Measurements from ENCODE around the gene NAXD. TPM values are rescaled to one million over a fixed set of nuclear protein-coding genes. Genes with fewer than 3 reads are reported as not detected.
"Not testable (repeated sequence)": the region's sequence is repeated elsewhere in the genome, so short reads cannot be mapped to it uniquely, and the experiment has no call there.

Gene NAXD
- total RNA-seq, 6 donors from 2014 or later, result 19.6 to 38.8 (median 29.4) TPM

DNA sequence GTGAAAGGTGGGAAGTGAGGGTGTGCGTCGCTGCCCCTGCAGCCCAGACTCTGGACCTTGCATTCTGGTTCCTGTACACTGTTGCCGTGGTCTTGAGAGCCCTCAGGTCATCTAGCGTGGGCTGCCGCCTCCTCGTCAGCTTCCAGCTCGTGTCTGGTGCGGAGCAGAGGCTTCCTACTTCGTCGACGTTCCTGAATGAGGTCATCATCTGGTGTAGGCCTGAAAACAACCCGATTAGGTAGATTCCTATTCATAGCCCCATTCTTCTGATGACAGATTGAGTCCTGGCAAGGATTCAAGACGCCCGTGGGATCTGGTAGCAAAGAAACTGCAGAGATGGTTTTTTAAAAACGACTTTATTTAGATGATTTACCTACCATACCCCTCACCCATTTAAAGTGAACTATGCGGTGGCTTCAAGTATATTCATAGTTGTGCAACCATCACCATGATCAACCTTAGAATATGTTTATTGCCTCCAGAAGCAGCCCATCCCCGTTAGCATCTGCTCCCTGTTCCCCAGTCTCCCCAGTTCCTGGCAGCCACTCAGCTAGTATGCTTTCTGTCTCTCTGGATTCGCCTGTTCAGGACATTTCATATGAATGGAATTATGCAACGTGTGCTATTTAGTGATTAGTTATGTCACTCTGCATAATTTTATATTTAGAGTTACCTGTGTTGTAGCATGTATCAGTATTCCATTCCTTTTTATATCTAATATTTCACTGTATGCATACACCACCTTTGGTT is 13.8 kb downstream of the NAXD start:
- Histone ChIP-seq H3K9me3 (no peaks in the 10 kb centered on the region), H3K36me3 (peaks cover 8 to 56% (median 34%) of the 10 kb centered on the region in 4 donors), H3K27ac (no peak overlapping the region), H3K27me3 (no peaks in the 10 kb centered on the region), H3K4me1 (peaks cover 0 to 9% (median 0%) of the 10 kb centered on the region in 4 donors), H3K4me3 (no peak overlapping the region)
- WGBS, 2 donors, result 88 to 89% methylated on average over 10 to 19 of the region's 19 CpGs
- TF ChIP-seq, protein P1, sequence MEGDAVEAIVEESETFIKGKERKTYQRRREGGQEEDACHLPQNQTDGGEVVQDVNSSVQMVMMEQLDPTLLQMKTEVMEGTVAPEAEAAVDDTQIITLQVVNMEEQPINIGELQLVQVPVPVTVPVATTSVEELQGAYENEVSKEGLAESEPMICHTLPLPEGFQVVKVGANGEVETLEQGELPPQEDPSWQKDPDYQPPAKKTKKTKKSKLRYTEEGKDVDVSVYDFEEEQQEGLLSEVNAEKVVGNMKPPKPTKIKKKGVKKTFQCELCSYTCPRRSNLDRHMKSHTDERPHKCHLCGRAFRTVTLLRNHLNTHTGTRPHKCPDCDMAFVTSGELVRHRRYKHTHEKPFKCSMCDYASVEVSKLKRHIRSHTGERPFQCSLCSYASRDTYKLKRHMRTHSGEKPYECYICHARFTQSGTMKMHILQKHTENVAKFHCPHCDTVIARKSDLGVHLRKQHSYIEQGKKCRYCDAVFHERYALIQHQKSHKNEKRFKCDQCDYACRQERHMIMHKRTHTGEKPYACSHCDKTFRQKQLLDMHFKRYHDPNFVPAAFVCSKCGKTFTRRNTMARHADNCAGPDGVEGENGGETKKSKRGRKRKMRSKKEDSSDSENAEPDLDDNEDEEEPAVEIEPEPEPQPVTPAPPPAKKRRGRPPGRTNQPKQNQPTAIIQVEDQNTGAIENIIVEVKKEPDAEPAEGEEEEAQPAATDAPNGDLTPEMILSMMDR (IDR thresholded peaks at IDR 0.05), result no peak
- TF ChIP-seq POLR2AphosphoS5 (IDR thresholded peaks at IDR 0.05) (no peak), EP300 (IDR thresholded peaks at IDR 0.05) (no peak), POLR2A (IDR thresholded peaks at IDR 0.05) (no peak)
- no peak for DNase-seq
- no peak for ATAC-seq (ENCODE audit: low FRiP score in 2 of 2)

DNA sequence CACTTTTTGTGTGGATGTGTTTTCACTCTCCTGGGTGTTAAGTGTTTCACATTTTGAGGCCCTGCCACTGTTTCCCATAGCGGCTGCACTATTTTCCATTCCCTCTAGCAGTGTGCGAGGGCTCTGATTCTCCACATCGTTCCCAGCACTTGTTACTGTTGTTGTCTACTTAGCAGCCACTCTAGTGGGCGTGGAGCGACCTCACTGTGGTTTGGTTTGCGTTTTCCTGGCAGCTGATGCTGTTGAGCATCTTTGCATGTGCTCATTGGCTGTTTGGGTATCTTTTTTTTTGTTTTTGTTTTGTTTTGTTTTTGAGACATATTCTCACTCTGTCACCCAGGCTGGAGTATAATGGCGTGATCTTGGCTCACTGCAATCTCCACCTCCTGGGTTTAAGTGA is 14.4 kb downstream of the NAXD start:
- ATAC-seq (ENCODE audit: low FRiP score in 2 of 2), result no peak
- Histone ChIP-seq H3K36me3 (peaks cover 9 to 55% (median 32%) of the 10 kb centered on the region in 4 donors), H3K27ac (no peak overlapping the region), H3K4me3 (no peak overlapping the region), H3K27me3 (no peaks in the 10 kb centered on the region), H3K4me1 (peaks cover 0 to 9% (median 0%) of the 10 kb centered on the region in 4 donors), H3K9me3 (no peaks in the 10 kb centered on the region)
- WGBS, 2 donors, result 80 to 82% methylated on average over 7 of the region's 7 CpGs
- no peak for DNase-seq
- TF ChIP-seq EP300 (IDR thresholded peaks at IDR 0.05) (no peak), POLR2AphosphoS5 (IDR thresholded peaks at IDR 0.05) (no peak), POLR2A (IDR thresholded peaks at IDR 0.05) (no peak)
- TF ChIP-seq, protein P1 (IDR thresholded peaks at IDR 0.05), result no peak

DNA sequence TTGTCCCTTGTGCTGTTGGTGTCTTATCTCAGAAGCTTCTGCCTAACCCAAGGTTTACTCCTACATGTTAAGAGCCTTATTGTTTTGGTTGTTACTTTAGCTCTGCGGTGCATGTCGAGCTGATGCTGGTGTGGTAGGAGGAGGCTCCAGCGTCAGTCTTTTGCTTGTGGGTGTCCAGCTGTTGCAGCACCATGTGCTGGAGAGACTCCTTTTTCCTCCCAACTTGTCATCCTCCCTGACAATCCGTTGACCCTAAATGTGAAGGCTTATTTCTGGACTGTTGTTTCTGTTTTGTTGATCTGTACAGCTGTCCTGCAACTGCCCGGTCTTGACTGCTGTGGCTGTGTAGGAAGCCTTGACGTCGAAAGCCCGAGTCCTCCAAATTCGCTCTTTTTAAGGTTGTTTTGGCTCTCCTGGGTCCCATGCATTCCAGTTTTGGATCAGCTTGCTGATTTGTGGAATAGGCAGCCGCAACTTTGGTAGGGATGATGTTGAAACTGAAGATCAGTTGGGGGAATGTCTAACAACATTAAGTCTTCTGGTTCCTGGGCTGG is 15.3 kb downstream of the NAXD start:
- no peaks in the 10 kb centered on the region for H3K27me3 ChIP-seq
- no peaks in the 10 kb centered on the region for H3K9me3 ChIP-seq
- peaks cover 9 to 55% (median 36%) of the 10 kb centered on the region in 4 donors for H3K36me3 ChIP-seq
- no peak for DNase-seq
- no peak for ATAC-seq (ENCODE audit: low FRiP score in 2 of 2)
- 79 to 87% methylated on average over 10 of the region's 10 CpGs for WGBS, 2 donors
- H3K4me1 ChIP-seq, result peaks cover 0 to 5% (median 0%) of the 10 kb centered on the region in 4 donors
- TF ChIP-seq, protein P1 (IDR thresholded peaks at IDR 0.05), result no peak
- TF ChIP-seq EP300 (IDR thresholded peaks at IDR 0.05) (no peak), POLR2AphosphoS5 (IDR thresholded peaks at IDR 0.05) (no peak), POLR2A (IDR thresholded peaks at IDR 0.05) (no peak)
- no peak overlapping the region for H3K27ac ChIP-seq
- H3K4me3 ChIP-seq, result no peak overlapping the region

DNA sequence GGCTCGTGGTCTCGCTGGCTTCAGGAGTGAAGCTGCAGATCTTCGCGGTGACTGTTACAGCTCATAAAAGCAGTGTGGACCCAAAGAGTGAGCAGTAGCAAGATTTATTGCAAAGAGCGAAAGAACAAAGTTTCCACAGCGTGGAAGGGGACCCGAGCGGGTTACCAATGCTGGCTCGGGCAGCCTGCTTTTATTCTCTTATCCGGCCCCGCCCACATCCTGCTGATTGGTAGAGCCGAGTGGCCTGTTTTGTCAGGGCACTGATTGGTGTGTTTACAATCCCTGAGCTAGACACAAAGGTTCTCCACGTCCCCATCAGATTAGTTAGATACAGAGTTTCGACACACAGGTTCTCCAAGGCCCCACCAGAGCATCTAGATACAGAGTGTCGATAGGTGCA is 16.9 kb downstream of the NAXD start:
- 94 to 98% methylated on average over 15 of the region's 15 CpGs for WGBS, 2 donors
- not testable (repeated sequence) for ATAC-seq (ENCODE audit: low FRiP score in 2 of 2); H3K27ac ChIP-seq; H3K27me3 ChIP-seq; H3K4me3 ChIP-seq; H3K4me1 ChIP-seq; DNase-seq; H3K9me3 ChIP-seq
- H3K36me3 ChIP-seq, result peaks cover 11 to 69% (median 50%) of the 10 kb centered on the region in 4 donors

DNA sequence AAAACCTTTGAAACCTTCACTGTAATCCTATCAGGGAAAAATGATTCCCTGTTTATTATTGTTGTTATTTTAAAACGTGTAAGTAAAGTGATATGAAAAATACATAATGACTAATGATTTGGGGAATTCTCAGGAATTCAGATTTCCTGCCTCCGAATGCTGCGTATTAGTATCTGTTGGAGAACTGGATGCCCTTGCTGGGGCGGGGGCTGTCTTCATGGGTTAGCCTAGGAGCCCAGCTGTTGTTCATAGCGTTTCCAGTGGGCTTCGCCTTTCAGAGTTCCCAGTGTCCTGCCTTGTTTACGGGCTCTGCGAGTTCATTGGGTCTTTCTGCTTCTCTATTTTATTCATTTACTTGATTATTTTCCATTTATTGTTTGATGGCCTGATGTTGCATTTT is 18.4 kb downstream of the NAXD start:
- Histone ChIP-seq H3K36me3 (peaks cover 11 to 69% (median 55%) of the 10 kb centered on the region in 4 donors), H3K27ac (no peak overlapping the region), H3K9me3 (no peaks in the 10 kb centered on the region), H3K27me3 (no peaks in the 10 kb centered on the region), H3K4me1 (no peaks in the 10 kb centered on the region), H3K4me3 (no peak overlapping the region)
- no peak for ATAC-seq (ENCODE audit: low FRiP score in 2 of 2)
- no peak for TF ChIP-seq EP300 (IDR thresholded peaks at IDR 0.05)
- TF ChIP-seq, protein P1 (IDR thresholded peaks at IDR 0.05), result no peak
- no peak for TF ChIP-seq POLR2AphosphoS5 (IDR thresholded peaks at IDR 0.05)
- no peak for TF ChIP-seq POLR2A (IDR thresholded peaks at IDR 0.05)
- 89% methylated on average over 8 of the region's 8 CpGs for WGBS, 2 donors
- DNase-seq, result no peak

Measured in upper lobe of left lung (tissue), 6 donors.